ENCODE data around the gene PRKAR2A. TPM values are rescaled to one million over a fixed set of nuclear protein-coding genes. Genes with fewer than 3 reads are reported as not detected.

PRKAR2A gene
- total and polyA plus RNA-seq, 4 donors, result 12.1 to 28.5 (median 13.9) TPM

DNA sequence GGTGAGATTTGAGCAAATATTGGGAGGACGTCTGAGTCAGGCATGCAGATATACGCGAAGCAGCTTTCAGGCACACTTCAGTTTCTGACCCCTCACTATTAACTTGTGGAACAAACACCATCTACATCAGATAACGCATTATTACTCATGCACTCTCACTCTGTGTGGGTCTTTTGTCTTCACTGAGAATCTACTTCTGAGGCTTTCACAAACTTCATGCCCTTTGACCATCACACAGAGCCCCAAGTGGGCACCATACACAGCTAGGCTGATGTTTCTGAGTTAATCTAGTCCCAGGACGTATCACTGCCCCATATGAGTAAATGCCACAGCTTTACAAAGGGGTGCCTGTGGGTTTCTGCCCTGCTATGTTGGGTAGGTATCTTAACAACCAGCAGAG lies 91.0 kb downstream of the PRKAR2A start:
- DNase-seq (ENCODE audit: low spot score), result no peak
- Histone ChIP-seq H3K27me3 (ENCODE audit: control insufficient read depth in 4 of 4, insufficient read depth in 4 of 4, low read length in 3 of 4) (no peaks in the 10 kb centered on the region), H3K9me3 (ENCODE audit: control insufficient read depth in 4 of 4, low read length in 3 of 4) (no peaks in the 10 kb centered on the region), H3K27ac (ENCODE audit: low read depth in 1 of 2, low read length in 2 of 2) (no peak overlapping the region), H3K9ac (ENCODE audit: low read depth in 1 of 2, low read length in 2 of 2) (no peak overlapping the region), H3K4me3 (ENCODE audit: low read depth in 1 of 3, low read length in 3 of 3) (no peak overlapping the region), H3K4me1 (ENCODE audit: control insufficient read depth in 4 of 4, insufficient read depth in 4 of 4, low read length in 3 of 4) (peaks cover 6 to 21% (median 17%) of the 10 kb centered on the region in 4 donors), H3K36me3 (ENCODE audit: control insufficient read depth in 4 of 4, insufficient read depth in 3 of 4, low read depth in 1 of 4, low read length in 3 of 4) (peaks cover 0 to 9% (median 4%) of the 10 kb centered on the region in 4 donors)
- TF ChIP-seq YY1 (IDR thresholded peaks at IDR 0.05) (no peak), TAF1 (conservative IDR thresholded peaks at IDR 0.05) (no peak), HNF4A (conservative IDR thresholded peaks at IDR 0.05) (no peak), RXRA (IDR thresholded peaks at IDR 0.05) (no peak), CTCF (IDR thresholded peaks at IDR 0.05; ENCODE audit: low read depth, low read length, missing input control) (no peak), HNF4G (IDR thresholded peaks at IDR 0.05) (no peak), FOXA2 (IDR thresholded peaks at IDR 0.05) (no peak), EGR1 (IDR thresholded peaks at IDR 0.05; ENCODE audit: low read depth in 2 of 2) (no peak), SP1 (IDR thresholded peaks at IDR 0.05) (no peak), RAD21 (IDR thresholded peaks at IDR 0.05) (no peak), GABPA (IDR thresholded peaks at IDR 0.05 in 1 of 2, conservative IDR thresholded peaks at IDR 0.05 in 1 of 2) (no peak), ZBTB33 (IDR thresholded peaks at IDR 0.05) (no peak), FOXA1 (IDR thresholded peaks at IDR 0.05) (no peak), REST (IDR thresholded peaks at IDR 0.05) (no peak), NR2F2 (IDR thresholded peaks at IDR 0.05) (no peak), JUND (IDR thresholded peaks at IDR 0.05) (no peak)
- TF ChIP-seq, protein P1, sequence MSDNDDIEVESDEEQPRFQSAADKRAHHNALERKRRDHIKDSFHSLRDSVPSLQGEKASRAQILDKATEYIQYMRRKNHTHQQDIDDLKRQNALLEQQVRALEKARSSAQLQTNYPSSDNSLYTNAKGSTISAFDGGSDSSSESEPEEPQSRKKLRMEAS (IDR thresholded peaks at IDR 0.05), result no peak
- TF ChIP-seq, protein P2, sequence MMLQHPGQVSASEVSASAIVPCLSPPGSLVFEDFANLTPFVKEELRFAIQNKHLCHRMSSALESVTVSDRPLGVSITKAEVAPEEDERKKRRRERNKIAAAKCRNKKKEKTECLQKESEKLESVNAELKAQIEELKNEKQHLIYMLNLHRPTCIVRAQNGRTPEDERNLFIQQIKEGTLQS (IDR thresholded peaks at IDR 0.05), result no peak
- 75% methylated on average over 5 of the region's 5 CpGs for WGBS

Data from liver (tissue), 9 donors.